ENCODE measurements around the gene ITPR2.

GRCh38 chr12:26537651-26538050 lies 295.3 kb downstream of the ITPR2 start:
- no peak for TF ChIP-seq SP1 (IDR thresholded peaks at IDR 0.05)
- no peak for TF ChIP-seq HDGF (IDR thresholded peaks at IDR 0.05; ENCODE audit: borderline replicate concordance)
- TF ChIP-seq FOXK2 (IDR thresholded peaks at IDR 0.05): no peak
- no peak for TF ChIP-seq ELF4 (IDR thresholded peaks at IDR 0.05)
- TF ChIP-seq ZNF384 (IDR thresholded peaks at IDR 0.05): no peak
- TF ChIP-seq FOXA1 (IDR thresholded peaks at IDR 0.05): no peak
- TF ChIP-seq NFRKB (IDR thresholded peaks at IDR 0.05): no peak
- TF ChIP-seq TARDBP (IDR thresholded peaks at IDR 0.05): no peak
